VCaP (cell line): ENCODE data around the gene CHST15.

Experiments used
- H3K27ac ChIP-seq: fragments of 450-650 bp; 2 replicates; pipeline ENCODE4 v1.5.1; 2017
- TF ChIP-seq, protein P1 (sequence below): fragments of 450-650 bp; conservative IDR thresholded peaks from 2 replicates; pipeline ENCODE4 v1.5.1; 2017; ENCODE audit warnings: mild to moderate bottlenecking, moderate library complexity

The CHST15 gene

DNA sequence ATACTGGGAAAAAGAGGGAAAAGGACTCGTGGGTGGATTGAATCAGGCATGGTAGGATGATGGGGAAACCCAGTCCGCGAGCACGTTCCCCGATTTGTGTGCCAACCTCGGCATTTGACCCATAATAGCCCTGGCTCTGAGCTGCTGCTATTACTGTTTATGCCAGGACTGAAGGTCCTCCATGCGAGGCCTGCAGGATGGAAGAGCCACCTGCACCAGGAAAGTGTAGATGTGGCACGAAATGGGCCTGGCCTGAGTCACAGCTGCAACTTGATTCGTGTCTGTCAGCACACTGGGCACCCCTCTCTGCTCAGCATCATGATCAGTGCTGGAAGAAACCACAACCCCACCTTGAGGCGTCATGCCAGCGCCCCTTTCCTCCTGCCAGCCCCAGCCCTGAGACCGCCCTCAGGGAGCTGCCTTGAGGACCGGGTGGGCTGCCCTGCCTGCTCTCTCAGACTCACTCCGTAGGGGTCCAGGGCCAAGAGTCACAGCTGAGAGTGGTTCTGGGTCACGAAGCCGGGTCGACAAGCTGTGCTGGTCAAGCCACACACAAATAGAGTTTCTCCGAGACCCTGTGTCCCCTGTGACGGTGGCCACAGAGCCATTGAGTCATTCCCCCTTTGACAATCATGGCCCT lies 74.4 kb downstream of the CHST15 start:
- H3K27ac ChIP-seq, result no peak overlapping the region
- TF ChIP-seq, protein P1, sequence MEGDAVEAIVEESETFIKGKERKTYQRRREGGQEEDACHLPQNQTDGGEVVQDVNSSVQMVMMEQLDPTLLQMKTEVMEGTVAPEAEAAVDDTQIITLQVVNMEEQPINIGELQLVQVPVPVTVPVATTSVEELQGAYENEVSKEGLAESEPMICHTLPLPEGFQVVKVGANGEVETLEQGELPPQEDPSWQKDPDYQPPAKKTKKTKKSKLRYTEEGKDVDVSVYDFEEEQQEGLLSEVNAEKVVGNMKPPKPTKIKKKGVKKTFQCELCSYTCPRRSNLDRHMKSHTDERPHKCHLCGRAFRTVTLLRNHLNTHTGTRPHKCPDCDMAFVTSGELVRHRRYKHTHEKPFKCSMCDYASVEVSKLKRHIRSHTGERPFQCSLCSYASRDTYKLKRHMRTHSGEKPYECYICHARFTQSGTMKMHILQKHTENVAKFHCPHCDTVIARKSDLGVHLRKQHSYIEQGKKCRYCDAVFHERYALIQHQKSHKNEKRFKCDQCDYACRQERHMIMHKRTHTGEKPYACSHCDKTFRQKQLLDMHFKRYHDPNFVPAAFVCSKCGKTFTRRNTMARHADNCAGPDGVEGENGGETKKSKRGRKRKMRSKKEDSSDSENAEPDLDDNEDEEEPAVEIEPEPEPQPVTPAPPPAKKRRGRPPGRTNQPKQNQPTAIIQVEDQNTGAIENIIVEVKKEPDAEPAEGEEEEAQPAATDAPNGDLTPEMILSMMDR, result no peak

DNA sequence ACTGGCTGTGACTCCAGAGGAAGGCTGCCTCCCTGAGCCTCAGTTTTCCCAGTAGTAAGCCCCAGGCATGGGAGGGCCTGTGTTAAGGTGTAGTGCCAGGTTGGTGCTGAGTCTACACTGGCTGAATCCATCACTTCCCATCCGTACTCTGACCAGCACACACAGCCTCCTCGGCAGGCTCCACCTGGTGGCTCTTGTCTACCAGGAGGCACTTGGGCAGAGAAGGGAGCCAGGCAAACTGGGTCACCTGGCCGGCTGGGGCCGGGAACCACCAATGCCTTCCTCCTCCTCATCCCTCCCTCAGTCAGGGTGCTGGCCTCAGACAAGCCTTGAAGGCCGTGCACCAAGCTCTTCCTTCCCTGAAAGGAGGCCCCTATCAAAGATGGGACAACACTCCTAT lies 75.7 kb downstream of the CHST15 start:
- TF ChIP-seq, protein P1, result no peak
- no peak overlapping the region for H3K27ac ChIP-seq

DNA sequence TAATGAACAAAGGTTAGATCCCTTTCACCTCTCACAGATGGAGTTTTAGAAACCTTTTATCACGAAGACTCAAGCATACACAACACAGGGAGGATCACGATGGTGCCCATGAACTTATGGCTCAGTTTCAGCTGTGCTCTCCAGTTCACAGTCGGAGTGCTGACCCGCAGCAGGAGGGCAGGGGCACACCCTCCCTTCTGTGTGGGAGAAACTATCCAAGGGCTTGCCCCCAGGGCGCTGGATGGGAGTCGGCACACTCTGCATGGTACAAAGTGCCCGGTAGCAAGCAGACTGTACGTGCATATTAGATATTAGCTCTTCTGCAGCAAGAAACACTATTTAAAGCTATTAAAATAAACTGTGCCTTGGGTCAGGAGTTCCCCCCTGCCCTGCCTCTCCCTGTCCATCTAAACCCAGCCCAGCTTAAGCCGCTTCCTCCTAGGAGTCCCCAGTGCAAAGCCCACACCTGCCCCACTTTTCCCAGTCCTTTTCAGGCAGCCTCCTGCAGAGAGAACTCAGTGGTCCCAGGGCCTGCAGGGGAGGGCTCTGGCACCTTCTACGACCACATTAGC lies 76.5 kb downstream of the CHST15 start:
- TF ChIP-seq, protein P1, result no peak

DNA sequence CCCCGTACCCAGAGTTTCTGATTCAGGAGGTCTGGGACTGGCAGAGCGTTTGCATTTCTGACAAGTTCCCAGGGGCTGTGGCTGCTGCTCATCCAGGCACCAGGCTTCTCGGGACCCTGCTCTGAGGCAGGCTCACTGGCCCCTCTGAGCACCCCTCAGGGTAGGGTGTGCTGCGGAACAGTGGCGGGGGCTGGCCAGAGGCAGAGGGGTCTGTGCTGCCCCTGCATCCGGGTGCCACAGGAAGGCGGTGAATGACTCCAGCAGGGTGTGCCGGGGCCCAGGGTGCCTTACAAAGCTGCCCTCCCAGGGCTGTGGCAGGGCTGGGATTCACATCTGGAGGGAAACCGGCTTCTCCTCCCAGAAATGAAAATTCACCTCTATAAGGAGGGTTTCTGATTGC lies 77.4 kb downstream of the CHST15 start:
- H3K27ac ChIP-seq, result no peak overlapping the region
- TF ChIP-seq, protein P1, result no peak

More for the DNA sequence above, 76.5 kb downstream of the CHST15 start:
- H3K27ac ChIP-seq, result no peak overlapping the region

DNA sequence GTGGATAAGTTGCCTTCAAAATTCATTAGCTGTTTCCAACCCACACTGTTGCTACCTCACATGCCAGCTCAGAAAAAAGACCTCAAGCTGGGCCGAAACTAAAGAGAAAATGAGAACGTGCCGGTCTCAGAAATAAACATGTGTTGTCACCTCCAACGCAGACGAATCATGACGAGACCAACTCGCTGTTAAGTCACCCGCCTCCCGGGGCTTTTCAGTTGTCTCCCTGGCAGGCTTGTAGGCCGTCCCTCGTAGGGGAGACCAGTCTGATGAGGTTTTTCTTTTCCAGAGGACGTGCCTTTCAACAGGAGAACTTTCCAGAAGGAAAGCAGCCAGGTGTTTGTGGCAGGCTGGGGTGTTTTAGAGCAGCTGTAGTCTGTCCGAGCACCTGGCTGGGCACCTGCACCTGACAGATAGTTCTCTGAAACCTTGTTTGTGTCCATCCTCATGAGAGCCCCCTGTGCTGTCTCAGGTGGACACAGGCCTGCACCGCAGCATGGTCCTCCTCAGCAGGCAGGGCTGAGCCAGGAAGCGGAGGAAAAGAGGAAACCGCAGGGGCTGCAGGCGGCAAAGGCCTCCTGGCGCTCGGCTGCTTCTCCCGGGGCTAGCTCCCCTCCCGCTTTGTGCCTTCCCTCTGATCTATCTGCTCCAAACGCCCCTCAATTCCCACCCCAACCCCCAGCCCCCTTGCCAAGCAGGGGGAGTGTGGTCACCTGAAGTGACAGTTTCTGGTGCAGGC lies 78.8 kb downstream of the CHST15 start:
- TF ChIP-seq, protein P1, result no peak
- no peak overlapping the region for H3K27ac ChIP-seq

DNA sequence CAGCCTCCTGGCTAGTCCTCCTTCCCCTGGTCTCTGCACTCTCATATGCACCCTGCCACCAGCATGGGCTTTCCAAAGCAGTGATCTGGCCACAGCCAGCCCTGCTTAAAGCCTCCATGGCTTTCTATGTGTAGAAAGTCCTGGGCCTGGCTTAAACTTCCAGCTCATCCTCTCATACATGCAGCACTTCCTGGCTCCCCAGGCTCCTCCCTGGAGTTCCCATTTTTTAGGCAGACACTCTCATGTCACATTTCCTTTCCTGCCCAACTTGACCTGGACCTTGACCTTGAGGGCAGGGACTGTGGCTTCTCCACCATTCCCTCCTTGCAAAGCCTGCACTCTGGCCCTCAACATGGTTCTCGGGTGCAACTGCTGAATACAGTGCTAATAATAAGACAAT lies 79.5 kb downstream of the CHST15 start:
- TF ChIP-seq, protein P1, result no peak
- no peak overlapping the region for H3K27ac ChIP-seq

DNA sequence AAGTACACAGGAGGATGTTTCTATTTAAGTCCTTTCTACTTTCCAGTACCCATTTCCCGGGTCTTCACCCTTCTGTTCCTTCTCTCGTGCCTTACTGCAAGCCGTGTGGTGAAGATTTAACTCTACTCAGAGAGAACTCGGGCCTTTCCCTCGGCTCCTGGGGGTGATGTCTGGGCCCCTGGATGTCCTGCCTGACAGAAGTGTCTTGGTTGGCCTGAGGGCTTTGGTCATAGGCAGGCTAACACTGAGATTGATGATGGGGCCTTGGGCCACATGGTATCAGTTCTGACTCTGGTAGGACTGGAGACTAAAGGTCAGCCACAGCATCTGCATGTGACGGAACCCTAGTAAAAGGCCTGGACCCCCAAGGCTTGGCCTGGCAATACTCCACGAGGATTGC lies 80.4 kb downstream of the CHST15 start:
- TF ChIP-seq, protein P1, result no peak
- H3K27ac ChIP-seq, result no peak overlapping the region
